HepG2 (cell line): ENCODE data around the gene NPB. TPM values are rescaled to one million over a fixed set of nuclear protein-coding genes. Genes with fewer than 3 reads are reported as not detected.

Experiments
- CAMTA2 ChIP-seq: sonication (generic); formaldehyde crosslinking; IDR thresholded peaks from 2 replicates; pipeline ENCODE4 v1.4.0; 2020; ENCODE audit warnings: mild to moderate bottlenecking, missing genetic modification reagents, borderline replicate concordance
- KLF11 ChIP-seq: IDR thresholded peaks from 2 replicates; pipeline ENCODE4 v1.6.1; 2016; ENCODE audit warnings: missing compliant biosample characterization
- MIXL1 ChIP-seq: IDR thresholded peaks from 2 replicates; pipeline ENCODE4 v1.6.1; 2016
- SRSF1 ChIP-seq: fragments of 200-400 bp; formaldehyde crosslinking; optimal IDR thresholded peaks from 2 replicates; pipeline ENCODE3; 2017; ENCODE audit warnings: mild to moderate bottlenecking, low read depth, low read length, moderate library complexity
- TCF7 ChIP-seq: sonication (generic); IDR thresholded peaks from 2 replicates; pipeline ENCODE4 v1.6.1; 2016; ENCODE audit warnings: antibody characterized with exemption, low read depth
- TSC22D2 ChIP-seq: sonication (generic); formaldehyde crosslinking; IDR thresholded peaks from 2 replicates; pipeline ENCODE4 v1.5.1; 2020; ENCODE audit warnings: missing genetic modification reagents, mild to moderate bottlenecking, borderline replicate concordance
- XRCC5 ChIP-seq: fragments of 200-400 bp; formaldehyde crosslinking; optimal IDR thresholded peaks from 2 replicates; pipeline ENCODE3; 2017; ENCODE audit warnings: mild to moderate bottlenecking, low read length
- ZBTB42 ChIP-seq: sonication (generic); formaldehyde crosslinking; IDR thresholded peaks from 2 replicates; pipeline ENCODE4 v1.5.0; 2020; ENCODE audit warnings: mild to moderate bottlenecking, missing genetic modification reagents
- ZKSCAN5 ChIP-seq: sonication (generic); formaldehyde crosslinking; IDR thresholded peaks from 2 replicates; pipeline ENCODE4 v1.5.1; 2020; ENCODE audit warnings: mild to moderate bottlenecking, missing genetic modification reagents
- ZNF12 ChIP-seq: sonication (generic); formaldehyde crosslinking; IDR thresholded peaks from 2 replicates; pipeline ENCODE4 v1.5.0; 2020; ENCODE audit warnings: missing genetic modification reagents
- ZNF124 ChIP-seq: sonication (generic); formaldehyde crosslinking; IDR thresholded peaks from 2 replicates; pipeline ENCODE4 v1.4.0; 2020; ENCODE audit warnings: missing genetic modification reagents
- ZNF484 ChIP-seq: sonication (generic); formaldehyde crosslinking; IDR thresholded peaks from 2 replicates; pipeline ENCODE4 v1.5.1; 2020; ENCODE audit warnings: mild to moderate bottlenecking, low read depth, missing genetic modification reagents, borderline replicate concordance
- ZNF605 ChIP-seq: sonication (generic); formaldehyde crosslinking; IDR thresholded peaks from 2 replicates; pipeline ENCODE4 v1.8.0; 2022; ENCODE audit warnings: mild to moderate bottlenecking, missing genetic modification reagents
- ZNF83 ChIP-seq: sonication (generic); formaldehyde crosslinking; IDR thresholded peaks from 2 replicates; pipeline ENCODE4 v1.4.0; 2020; ENCODE audit warnings: missing genetic modification reagents, mild to moderate bottlenecking, borderline replicate concordance
- polyA plus RNA-seq, 8 experiments: library from polyadenylated mRNA; depleted of rRNA in 3 of 8; stranded (reverse) in 7 of 8; unstranded in 1 of 8; fragments of >200 nt; fragmentation: Illumina TruSeq in 4 of 8; extraction: Trizol in 4 of 8; gene quantifications; 2 replicates each; pipeline versions ENCODE4 v1.2.1 to v1.2.3, GENCODE V29; 2011 to 2016; ENCODE audit warnings: low read depth in 4 of 8, missing spikeins in 1 of 8, mixed read lengths in 1 of 8; ENCODE audit not compliant: insufficient read depth in 1 of 8
- total RNA-seq, 5 experiments: library from RNA; depleted of rRNA; stranded (reverse); fragments of >200 nt; fragmentation: Illumina TruSeq; extraction: Trizol; gene quantifications; 2 replicates each; pipeline ENCODE4 v1.2.3, GENCODE V29; 2016; ENCODE audit warnings: low read depth in 1 of 5
- TF ChIP-seq, protein P1 (sequence below): IDR thresholded peaks from 2 replicates; pipeline ENCODE4 v1.6.1; 2016; ENCODE audit warnings: mild to moderate bottlenecking
- TF ChIP-seq, protein P2 (sequence below): fragments of 450-650 bp; IDR thresholded peaks from 2 replicates; pipeline ENCODE4 v1.6.1; 2016
- TF ChIP-seq, protein P3 (sequence below): sonication (generic); formaldehyde crosslinking; IDR thresholded peaks from 2 replicates; pipeline ENCODE4 v1.4.0; 2020; ENCODE audit warnings: mild to moderate bottlenecking, missing genetic modification reagents
- TF ChIP-seq, protein P4 (sequence below): sonication (generic); formaldehyde crosslinking; IDR thresholded peaks from 2 replicates; pipeline ENCODE4 v1.8.1; 2023; ENCODE audit warnings: mild to moderate bottlenecking, missing genetic modification reagents
- TF ChIP-seq, protein P5 (sequence below): sonication (generic); formaldehyde crosslinking; IDR thresholded peaks from 2 replicates; pipeline ENCODE4 v1.5.0; 2020; ENCODE audit warnings: missing genetic modification reagents
- TF ChIP-seq, protein P6 (sequence below): sonication (generic); formaldehyde crosslinking; conservative IDR thresholded peaks from 2 replicates; pipeline ENCODE4 v1.8.1; 2023; ENCODE audit warnings: missing genetic modification reagents

The NPB gene
- total and polyA plus RNA-seq, 2 of the 13 experiments (the other 11 are each of a cell fraction or from before 2014, with no cell fraction given), result 0.11 to 0.93 TPM

DNA sequence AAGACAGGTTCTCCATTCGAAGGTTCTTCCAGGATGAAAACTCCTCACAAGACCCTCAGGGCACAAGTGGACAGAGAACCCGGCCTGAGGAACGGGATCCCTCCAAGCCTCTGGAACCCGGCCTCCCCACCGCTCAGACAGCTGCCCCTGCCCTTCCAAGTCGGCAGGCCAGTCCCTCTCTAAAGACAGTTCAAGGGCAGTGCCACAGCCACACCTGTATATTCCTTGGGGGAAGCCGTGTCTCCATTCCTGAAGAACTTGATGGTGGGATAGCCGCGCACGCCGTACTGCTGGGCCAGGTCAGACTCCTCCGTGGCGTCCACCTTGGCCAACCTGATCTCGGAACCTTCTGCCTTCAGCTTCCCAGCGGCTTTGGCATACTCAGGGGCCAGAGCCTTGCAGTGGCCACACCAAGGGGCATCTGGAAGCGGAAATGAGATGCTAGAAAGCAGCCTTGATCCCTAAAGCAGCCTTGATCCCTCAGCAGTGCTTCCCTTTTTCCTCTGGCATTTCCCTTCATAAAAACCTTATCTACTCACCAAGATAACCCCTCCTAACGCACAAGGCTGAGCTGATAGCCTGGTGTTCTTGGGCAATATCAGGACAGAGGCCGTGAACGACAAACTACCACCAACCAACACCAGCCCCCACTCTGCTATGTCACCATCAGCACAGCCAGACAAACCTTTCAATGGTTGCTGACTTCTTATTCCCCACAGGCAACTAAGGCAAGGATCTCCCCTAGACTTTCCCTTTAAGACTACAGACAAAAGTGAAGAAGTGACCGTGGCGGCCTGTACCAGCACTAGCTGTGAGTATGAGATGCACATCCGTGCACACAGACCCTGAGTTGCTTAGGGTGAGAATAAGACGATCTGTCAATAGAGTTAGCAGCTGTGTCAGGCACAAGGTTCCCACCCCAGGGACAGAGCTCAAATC is 42.8 kb upstream of the NPB start (continued):
- no peak for TF ChIP-seq XRCC5
- TF ChIP-seq ZNF12 (CRISPR knock-in tag), result no peak
- TF ChIP-seq ZNF605 (CRISPR knock-in tag), result 0 out of 2 replicates have a peak, but pooled peaks have one; percentile 37
- TF ChIP-seq, protein P1, sequence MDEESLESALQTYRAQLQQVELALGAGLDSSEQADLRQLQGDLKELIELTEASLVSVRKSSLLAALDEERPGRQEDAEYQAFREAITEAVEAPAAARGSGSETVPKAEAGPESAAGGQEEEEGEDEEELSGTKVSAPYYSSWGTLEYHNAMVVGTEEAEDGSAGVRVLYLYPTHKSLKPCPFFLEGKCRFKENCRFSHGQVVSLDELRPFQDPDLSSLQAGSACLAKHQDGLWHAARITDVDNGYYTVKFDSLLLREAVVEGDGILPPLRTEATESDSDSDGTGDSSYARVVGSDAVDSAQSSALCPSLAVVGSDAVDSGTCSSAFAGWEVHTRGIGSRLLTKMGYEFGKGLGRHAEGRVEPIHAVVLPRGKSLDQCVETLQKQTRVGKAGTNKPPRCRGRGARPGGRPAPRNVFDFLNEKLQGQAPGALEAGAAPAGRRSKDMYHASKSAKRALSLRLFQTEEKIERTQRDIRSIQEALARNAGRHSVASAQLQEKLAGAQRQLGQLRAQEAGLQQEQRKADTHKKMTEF, result no peak
- TF ChIP-seq, protein P2, sequence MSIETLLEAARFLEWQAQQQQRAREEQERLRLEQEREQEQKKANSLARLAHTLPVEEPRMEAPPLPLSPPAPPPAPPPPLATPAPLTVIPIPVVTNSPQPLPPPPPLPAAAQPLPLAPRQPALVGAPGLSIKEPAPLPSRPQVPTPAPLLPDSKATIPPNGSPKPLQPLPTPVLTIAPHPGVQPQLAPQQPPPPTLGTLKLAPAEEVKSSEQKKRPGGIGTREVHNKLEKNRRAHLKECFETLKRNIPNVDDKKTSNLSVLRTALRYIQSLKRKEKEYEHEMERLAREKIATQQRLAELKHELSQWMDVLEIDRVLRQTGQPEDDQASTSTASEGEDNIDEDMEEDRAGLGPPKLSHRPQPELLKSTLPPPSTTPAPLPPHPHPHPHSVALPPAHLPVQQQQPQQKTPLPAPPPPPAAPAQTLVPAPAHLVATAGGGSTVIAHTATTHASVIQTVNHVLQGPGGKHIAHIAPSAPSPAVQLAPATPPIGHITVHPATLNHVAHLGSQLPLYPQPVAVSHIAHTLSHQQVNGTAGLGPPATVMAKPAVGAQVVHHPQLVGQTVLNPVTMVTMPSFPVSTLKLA, result no peak
- no peak for TF ChIP-seq ZNF83 (CRISPR knock-in tag)
- TF ChIP-seq ZNF484 (CRISPR knock-in tag), result no peak
- TF ChIP-seq, protein P3, sequence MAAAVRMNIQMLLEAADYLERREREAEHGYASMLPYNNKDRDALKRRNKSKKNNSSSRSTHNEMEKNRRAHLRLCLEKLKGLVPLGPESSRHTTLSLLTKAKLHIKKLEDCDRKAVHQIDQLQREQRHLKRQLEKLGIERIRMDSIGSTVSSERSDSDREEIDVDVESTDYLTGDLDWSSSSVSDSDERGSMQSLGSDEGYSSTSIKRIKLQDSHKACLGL (CRISPR knock-in tag), result peak; percentile 74; the same call in 1 of the 2 replicates
- TF ChIP-seq KLF11 (CRISPR knock-in tag), result no peak
- TF ChIP-seq, protein P4, sequence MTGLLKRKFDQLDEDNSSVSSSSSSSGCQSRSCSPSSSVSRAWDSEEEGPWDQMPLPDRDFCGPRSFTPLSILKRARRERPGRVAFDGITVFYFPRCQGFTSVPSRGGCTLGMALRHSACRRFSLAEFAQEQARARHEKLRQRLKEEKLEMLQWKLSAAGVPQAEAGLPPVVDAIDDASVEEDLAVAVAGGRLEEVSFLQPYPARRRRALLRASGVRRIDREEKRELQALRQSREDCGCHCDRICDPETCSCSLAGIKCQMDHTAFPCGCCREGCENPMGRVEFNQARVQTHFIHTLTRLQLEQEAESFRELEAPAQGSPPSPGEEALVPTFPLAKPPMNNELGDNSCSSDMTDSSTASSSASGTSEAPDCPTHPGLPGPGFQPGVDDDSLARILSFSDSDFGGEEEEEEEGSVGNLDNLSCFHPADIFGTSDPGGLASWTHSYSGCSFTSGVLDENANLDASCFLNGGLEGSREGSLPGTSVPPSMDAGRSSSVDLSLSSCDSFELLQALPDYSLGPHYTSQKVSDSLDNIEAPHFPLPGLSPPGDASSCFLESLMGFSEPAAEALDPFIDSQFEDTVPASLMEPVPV (CRISPR knock-in tag), result no peak
- no peak for TF ChIP-seq SRSF1
- no peak for TF ChIP-seq TCF7
- no peak for TF ChIP-seq MIXL1 (CRISPR knock-in tag)
- TF ChIP-seq CAMTA2 (CRISPR knock-in tag), result 0 out of 2 replicates have a peak, but pooled peaks have one; percentile 36
- TF ChIP-seq ZBTB42 (CRISPR knock-in tag), result 0 out of 2 replicates have a peak, but pooled peaks have one; percentile 50
- TF ChIP-seq ZKSCAN5 (CRISPR knock-in tag), result no peak
- TF ChIP-seq ZNF124 (CRISPR knock-in tag), result no peak
- TF ChIP-seq, protein P5, sequence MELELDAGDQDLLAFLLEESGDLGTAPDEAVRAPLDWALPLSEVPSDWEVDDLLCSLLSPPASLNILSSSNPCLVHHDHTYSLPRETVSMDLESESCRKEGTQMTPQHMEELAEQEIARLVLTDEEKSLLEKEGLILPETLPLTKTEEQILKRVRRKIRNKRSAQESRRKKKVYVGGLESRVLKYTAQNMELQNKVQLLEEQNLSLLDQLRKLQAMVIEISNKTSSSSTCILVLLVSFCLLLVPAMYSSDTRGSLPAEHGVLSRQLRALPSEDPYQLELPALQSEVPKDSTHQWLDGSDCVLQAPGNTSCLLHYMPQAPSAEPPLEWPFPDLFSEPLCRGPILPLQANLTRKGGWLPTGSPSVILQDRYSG (CRISPR knock-in tag), result no peak
- no peak for TF ChIP-seq TSC22D2 (CRISPR knock-in tag)
- TF ChIP-seq, protein P6, sequence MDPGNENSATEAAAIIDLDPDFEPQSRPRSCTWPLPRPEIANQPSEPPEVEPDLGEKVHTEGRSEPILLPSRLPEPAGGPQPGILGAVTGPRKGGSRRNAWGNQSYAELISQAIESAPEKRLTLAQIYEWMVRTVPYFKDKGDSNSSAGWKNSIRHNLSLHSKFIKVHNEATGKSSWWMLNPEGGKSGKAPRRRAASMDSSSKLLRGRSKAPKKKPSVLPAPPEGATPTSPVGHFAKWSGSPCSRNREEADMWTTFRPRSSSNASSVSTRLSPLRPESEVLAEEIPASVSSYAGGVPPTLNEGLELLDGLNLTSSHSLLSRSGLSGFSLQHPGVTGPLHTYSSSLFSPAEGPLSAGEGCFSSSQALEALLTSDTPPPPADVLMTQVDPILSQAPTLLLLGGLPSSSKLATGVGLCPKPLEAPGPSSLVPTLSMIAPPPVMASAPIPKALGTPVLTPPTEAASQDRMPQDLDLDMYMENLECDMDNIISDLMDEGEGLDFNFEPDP (CRISPR knock-in tag), result no peak
